ENCODE measurements around the gene KIF5B. TPM values are rescaled to one million over a fixed set of nuclear protein-coding genes. Genes with fewer than 3 reads are reported as not detected.
"Not testable (repeated sequence)": the region's sequence is repeated elsewhere in the genome, so short reads cannot be mapped to it uniquely, and the experiment has no call there.

The KIF5B gene
- total RNA-seq, 1 donor from 2014 or later = 134 TPM

DNA sequence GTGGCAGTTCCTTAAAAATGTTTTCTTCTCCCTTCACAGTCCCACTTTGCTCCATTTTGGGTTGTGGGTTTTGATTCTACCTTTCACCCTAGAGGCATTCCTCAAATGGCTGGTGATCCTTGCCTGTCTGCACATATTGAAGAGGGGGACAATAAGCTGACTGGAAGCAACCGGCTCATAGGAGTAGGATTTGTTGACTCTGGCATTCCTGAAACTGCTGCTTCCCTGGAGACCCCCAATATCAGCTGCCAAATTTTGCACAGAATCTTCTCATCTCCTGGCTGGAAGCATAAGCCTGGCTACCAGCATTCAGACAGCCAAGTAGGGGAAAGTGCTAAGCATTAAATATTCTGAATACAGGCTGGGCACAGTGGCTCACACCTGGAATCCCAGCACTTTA lies 53.7 kb downstream of the KIF5B start:
- Histone ChIP-seq H3K36me3 (ENCODE audit: control insufficient read depth, insufficient read depth, low read length) (no peaks in the 10 kb centered on the region), H3K4me3 (ENCODE audit: low read depth, low read length) (no peak overlapping the region), H3K27me3 (ENCODE audit: control insufficient read depth, insufficient read depth, low read length) (no peaks in the 10 kb centered on the region)
- TF ChIP-seq CTCF (IDR thresholded peaks at IDR 0.05; ENCODE audit: insufficient read depth, low read length, severe bottlenecking) = no peak
- FAIRE-seq (no peak), DNase-seq (ENCODE audit: low read depth) (no peak)

GRCh38 chr10:32000937-32001336 lies 55.3 kb downstream of the KIF5B start:
- DNase-seq (ENCODE audit: low read depth) = no peak
- H3K4me3 ChIP-seq (ENCODE audit: low read depth, low read length) = no peak overlapping the region
- TF ChIP-seq CTCF (IDR thresholded peaks at IDR 0.05; ENCODE audit: insufficient read depth, low read length, severe bottlenecking) = no peak
- no peaks in the 10 kb centered on the region for H3K27me3 ChIP-seq (ENCODE audit: control insufficient read depth, insufficient read depth, low read length)
- FAIRE-seq = no peak
- no peaks in the 10 kb centered on the region for H3K36me3 ChIP-seq (ENCODE audit: control insufficient read depth, insufficient read depth, low read length)

DNA sequence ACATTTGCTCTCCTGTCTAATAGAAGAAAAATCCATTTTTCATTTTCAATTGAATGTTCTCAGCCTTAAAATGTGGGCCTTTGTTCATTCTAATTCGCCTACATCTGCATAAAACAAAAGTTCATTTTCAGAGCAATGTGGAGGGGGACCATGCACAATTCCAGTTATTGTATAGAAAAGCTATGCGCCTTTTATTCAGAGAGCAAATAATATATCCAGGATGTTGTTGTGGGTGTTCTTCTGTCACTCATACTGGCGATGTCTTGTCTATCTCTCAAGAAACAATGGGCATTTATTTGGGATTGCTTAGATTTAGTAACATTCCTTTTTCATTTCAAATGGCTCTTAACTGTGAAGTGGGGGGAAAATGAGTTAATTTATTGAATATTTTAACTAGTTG lies 56.4 kb downstream of the KIF5B start:
- Histone ChIP-seq H3K36me3 (ENCODE audit: control insufficient read depth, insufficient read depth, low read length) (no peaks in the 10 kb centered on the region), H3K27me3 (ENCODE audit: control insufficient read depth, insufficient read depth, low read length) (no peaks in the 10 kb centered on the region), H3K4me3 (ENCODE audit: low read depth, low read length) (no peak overlapping the region)
- FAIRE-seq = no peak
- no peak for DNase-seq (ENCODE audit: low read depth)
- no peak for TF ChIP-seq CTCF (IDR thresholded peaks at IDR 0.05; ENCODE audit: insufficient read depth, low read length, severe bottlenecking)

DNA sequence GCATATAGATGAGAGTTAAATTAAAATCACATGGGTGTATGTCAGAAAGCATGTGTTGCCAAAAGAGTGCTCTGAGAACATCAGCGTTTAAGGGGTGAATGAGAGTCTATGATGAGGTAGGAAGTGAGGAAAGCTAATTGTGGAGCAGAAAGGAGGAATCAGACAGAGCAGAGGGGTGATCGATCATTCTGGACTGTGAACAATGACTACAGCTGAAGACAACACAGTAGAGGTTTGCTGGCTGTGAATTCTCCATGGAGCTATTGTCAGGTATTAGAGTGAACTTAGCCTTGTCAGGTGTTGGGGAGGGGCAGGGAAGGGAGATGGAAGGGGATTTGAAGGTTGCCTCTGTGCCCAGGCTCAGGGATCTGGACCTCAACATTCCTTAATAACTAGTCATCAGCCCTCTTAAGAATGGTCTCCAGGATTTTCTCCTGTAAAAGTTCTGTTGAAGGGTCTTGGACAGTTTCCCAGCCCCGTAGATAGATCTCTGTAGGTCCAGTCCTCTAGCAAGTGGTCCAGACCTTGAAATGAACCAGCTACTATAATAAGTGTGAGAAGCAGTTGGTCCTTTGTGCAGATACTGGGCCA lies 57.1 kb downstream of the KIF5B start:
- no peak for FAIRE-seq
- Histone ChIP-seq H3K36me3 (ENCODE audit: control insufficient read depth, insufficient read depth, low read length) (no peaks in the 10 kb centered on the region), H3K27me3 (ENCODE audit: control insufficient read depth, insufficient read depth, low read length) (no peaks in the 10 kb centered on the region), H3K4me3 (ENCODE audit: low read depth, low read length) (no peak overlapping the region)
- DNase-seq (ENCODE audit: low read depth) = no peak
- TF ChIP-seq CTCF (IDR thresholded peaks at IDR 0.05; ENCODE audit: insufficient read depth, low read length, severe bottlenecking) = no peak

DNA sequence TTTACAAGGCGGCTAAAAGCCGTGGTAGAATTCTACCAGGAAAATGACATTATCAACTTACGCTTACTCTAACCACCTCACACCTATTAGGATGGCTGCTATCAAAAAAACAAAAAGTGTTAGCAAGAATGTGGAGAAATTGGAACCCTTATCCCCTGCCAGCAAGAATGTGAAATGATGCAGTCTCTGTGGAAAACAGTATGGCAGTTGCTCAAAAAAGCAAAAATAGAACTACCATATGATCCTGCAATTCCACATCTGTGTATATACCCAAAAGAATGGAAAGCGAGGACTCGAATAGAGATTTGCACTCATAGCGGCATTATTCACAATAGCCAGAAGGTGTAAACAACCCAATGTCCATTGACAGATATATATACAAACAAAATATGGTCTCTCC lies 61.3 kb downstream of the KIF5B start:
- no peak for FAIRE-seq
- no peak for TF ChIP-seq CTCF (IDR thresholded peaks at IDR 0.05; ENCODE audit: insufficient read depth, low read length, severe bottlenecking)
- no peak for DNase-seq (ENCODE audit: low read depth)

GRCh38 chr10:31990937-31991336 lies 65.3 kb downstream of the KIF5B start:
- H3K27me3 ChIP-seq (ENCODE audit: control insufficient read depth, insufficient read depth, low read length) = no peaks in the 10 kb centered on the region
- FAIRE-seq (no peak), DNase-seq (ENCODE audit: low read depth) (no peak)
- no peaks in the 10 kb centered on the region for H3K36me3 ChIP-seq (ENCODE audit: control insufficient read depth, insufficient read depth, low read length)
- TF ChIP-seq CTCF (IDR thresholded peaks at IDR 0.05; ENCODE audit: insufficient read depth, low read length, severe bottlenecking) = no peak
- H3K4me3 ChIP-seq (ENCODE audit: low read depth, low read length) = no peak overlapping the region

More for the DNA sequence above, 61.3 kb downstream of the KIF5B start:
- Histone ChIP-seq H3K36me3 (ENCODE audit: control insufficient read depth, insufficient read depth, low read length) (no peaks in the 10 kb centered on the region), H3K27me3 (ENCODE audit: control insufficient read depth, insufficient read depth, low read length) (no peaks in the 10 kb centered on the region), H3K4me3 (ENCODE audit: low read depth, low read length) (no peak overlapping the region)

GRCh38 chr10:31987786-31988185 lies 68.4 kb downstream of the KIF5B start:
- H3K36me3 ChIP-seq (ENCODE audit: control insufficient read depth, insufficient read depth, low read length); H3K27me3 ChIP-seq (ENCODE audit: control insufficient read depth, insufficient read depth, low read length); DNase-seq (ENCODE audit: low read depth); FAIRE-seq; H3K4me3 ChIP-seq (ENCODE audit: low read depth, low read length): not testable (repeated sequence)
